Neuron (in vitro differentiated cells): ENCODE measurements around the gene XPNPEP3.
"Not testable (repeated sequence)": the region's sequence is repeated elsewhere in the genome, so short reads cannot be mapped to it uniquely, and the experiment has no call there.

ENCODE experiments used
- H2AFZ ChIP-seq: one replicate; pipeline ENCODE4 v1.6.1; 2013; ENCODE audit warnings: low read depth, mild to moderate bottlenecking, inconsistent platforms, low read length, moderate library complexity
- H3K27me3 ChIP-seq: one replicate; pipeline ENCODE4 v1.6.1; 2013; ENCODE audit warnings: low read length; ENCODE audit not compliant: insufficient read depth
- H3K36me3 ChIP-seq: one replicate; pipeline ENCODE4 v1.6.1; 2013; ENCODE audit warnings: low read length; ENCODE audit not compliant: insufficient read depth
- H3K4me1 ChIP-seq: one replicate; pipeline ENCODE4 v1.6.1; 2013; ENCODE audit warnings: low read length; ENCODE audit not compliant: insufficient read depth
- H3K4me3 ChIP-seq: 2 replicates; pipeline ENCODE4 v1.5.1; 2013; ENCODE audit warnings: mild to moderate bottlenecking, low read length, moderate library complexity
- H3K9me3 ChIP-seq: one replicate; pipeline ENCODE4 v1.6.1; 2013; ENCODE audit warnings: low read length

The XPNPEP3 gene

GRCh38 chr22:40838486-40838885, 18.5 kb upstream of the XPNPEP3 start:
- H3K4me3 ChIP-seq: no peak overlapping the region
- no peaks in the 10 kb centered on the region for H3K9me3 ChIP-seq
- no peaks in the 10 kb centered on the region for H3K4me1 ChIP-seq
- H3K36me3 ChIP-seq: peaks cover 88% of the 10 kb centered on the region
- no peak overlapping the region for H2AFZ ChIP-seq
- H3K27me3 ChIP-seq: no peaks in the 10 kb centered on the region

DNA sequence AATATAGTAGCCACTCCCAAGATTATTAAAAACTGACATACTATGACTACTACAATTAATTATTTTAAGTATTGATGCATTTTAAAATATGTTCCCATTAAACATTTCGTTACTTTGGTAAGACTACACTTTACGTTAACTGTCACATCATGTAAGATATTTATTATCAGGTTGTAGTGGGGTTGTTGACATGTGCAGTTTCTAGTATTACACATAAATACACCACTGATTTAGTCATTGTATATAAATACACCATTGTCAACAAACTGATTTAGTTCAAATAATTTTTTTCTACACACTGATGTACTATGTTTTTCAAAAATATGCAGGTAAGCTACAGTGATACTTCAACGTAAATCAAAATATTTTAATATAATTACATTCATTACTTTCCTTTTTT, 12.0 kb upstream of the XPNPEP3 start:
- Histone ChIP-seq H3K4me1 (no peaks in the 10 kb centered on the region), H2AFZ (no peak overlapping the region), H3K36me3 (peaks cover 96% of the 10 kb centered on the region), H3K9me3 (no peaks in the 10 kb centered on the region), H3K27me3 (no peaks in the 10 kb centered on the region), H3K4me3 (no peak overlapping the region)

DNA sequence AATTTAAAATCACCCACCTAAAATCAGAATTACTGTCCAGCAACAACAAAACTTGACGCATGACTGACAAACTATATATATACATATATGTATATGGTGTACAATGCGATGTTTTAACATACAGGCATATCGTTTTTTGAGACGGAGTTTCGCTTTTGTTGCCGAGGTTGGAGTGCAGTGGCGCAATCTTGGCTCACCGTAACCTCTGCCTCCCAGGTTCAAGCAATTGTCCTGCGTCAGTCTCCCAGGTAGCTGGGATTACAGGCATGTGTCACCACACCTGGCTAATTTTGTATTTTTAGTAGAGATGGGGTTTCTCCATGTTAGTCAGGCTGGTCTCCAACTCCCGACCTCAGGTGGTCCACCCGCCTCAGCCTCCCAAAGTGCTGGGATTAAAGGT, 11.1 kb upstream of the XPNPEP3 start:
- not testable (repeated sequence) for H3K4me3 ChIP-seq, H3K4me1 ChIP-seq, H2AFZ ChIP-seq, H3K27me3 ChIP-seq, H3K9me3 ChIP-seq
- H3K36me3 ChIP-seq: peaks cover 96% of the 10 kb centered on the region

GRCh38 chr22:40853333-40853732, 3.6 kb upstream of the XPNPEP3 start:
- H3K36me3 ChIP-seq: peaks cover 36% of the 10 kb centered on the region
- peak overlapping the region; percentile 5 for H3K4me3 ChIP-seq
- no peaks in the 10 kb centered on the region for H3K27me3 ChIP-seq
- H2AFZ ChIP-seq: no peak overlapping the region
- H3K4me1 ChIP-seq: peaks cover 32% of the 10 kb centered on the region
- no peaks in the 10 kb centered on the region for H3K9me3 ChIP-seq

DNA sequence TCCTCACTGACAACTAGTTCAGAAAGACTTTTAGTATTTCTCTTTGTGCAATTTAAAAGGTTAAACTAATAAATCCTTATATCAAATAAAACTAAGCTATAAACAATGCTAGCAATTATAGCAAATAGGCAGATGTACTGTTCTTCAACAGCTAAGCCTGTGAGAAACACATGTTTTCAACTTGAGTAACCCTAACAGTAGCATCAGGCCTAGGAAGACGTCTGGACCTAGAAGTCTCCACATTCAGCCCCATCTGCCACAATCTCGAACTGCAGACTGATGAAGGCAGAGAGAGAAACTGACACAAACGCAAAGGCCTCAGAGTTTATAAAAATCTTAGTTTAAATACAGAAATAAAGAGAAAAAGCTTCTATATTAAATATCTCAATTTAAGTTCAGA, 3.0 kb upstream of the XPNPEP3 start:
- H3K36me3 ChIP-seq: peaks cover 30% of the 10 kb centered on the region
- no peak overlapping the region for H2AFZ ChIP-seq
- H3K9me3 ChIP-seq: no peaks in the 10 kb centered on the region
- H3K4me3 ChIP-seq: peak overlapping the region; percentile 5
- peaks cover 32% of the 10 kb centered on the region for H3K4me1 ChIP-seq
- H3K27me3 ChIP-seq: no peaks in the 10 kb centered on the region

DNA sequence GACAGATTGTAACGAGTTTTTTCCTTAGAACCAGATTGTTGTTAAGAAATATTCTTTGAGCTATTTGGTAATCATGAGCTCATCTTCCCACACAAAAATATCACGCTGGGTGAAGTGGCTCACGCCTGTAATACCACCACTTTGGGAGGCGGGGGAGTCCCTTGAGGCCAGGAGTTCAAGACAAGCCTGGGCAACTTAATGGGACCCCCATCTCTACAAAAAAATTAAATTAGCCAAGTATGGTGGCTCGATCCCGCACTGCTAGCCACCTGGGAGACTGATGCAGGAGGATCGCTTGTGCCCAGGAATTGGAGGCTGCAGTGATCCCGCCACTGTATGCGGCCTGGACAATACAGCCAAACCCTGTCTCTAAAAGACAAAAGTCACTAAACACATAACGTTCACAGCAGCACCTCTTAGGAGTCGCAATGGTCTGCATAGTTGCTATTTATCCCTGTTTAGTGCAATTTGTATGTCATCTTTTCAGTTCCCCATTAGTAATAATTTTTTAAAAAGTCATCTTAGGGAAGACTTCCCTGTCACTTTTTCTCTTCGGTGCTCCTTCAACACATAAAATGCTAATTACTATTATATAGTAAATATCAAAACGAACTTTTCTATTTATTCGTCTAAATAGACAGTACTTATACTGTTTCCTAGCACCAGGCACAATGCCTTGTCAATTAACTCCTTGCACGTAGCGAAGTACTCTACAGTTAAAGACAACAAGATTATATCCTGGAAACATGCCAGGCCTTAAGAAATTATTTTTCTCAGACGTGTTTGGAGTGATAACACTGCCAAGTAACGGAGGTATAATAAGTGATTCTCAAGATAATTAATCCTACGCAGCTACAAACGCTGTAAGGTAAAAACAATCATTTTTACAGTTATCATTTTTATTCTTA, 1.6 kb upstream of the XPNPEP3 start:
- Histone ChIP-seq H2AFZ (no peak overlapping the region), H3K9me3 (no peaks in the 10 kb centered on the region), H3K4me3 (peak overlapping the region; percentile 98), H3K27me3 (no peaks in the 10 kb centered on the region), H3K36me3 (peaks cover 16% of the 10 kb centered on the region), H3K4me1 (peaks cover 32% of the 10 kb centered on the region)

- no peaks in the 10 kb centered on the region for H3K9me3 ChIP-seq
Measured at GRCh38 chr22:40855979-40856512, 902 bp upstream of the XPNPEP3 start.

GRCh38 chr22:40857309-40857855, 434 bp downstream of the XPNPEP3 start:
- Histone ChIP-seq H3K9me3 (no peaks in the 10 kb centered on the region), H3K4me1 (peaks cover 32% of the 10 kb centered on the region), H3K36me3 (peaks cover 24% of the 10 kb centered on the region), H2AFZ (peak overlapping the region; percentile 69), H3K27me3 (no peaks in the 10 kb centered on the region), H3K4me3 (peak overlapping the region; percentile 98)

More at GRCh38 chr22:40855979-40856512, 902 bp upstream of the XPNPEP3 start:
- peak overlapping the region; percentile 98 for H3K4me3 ChIP-seq
- H2AFZ ChIP-seq: peak overlapping the region; percentile 71
- peaks cover 16% of the 10 kb centered on the region for H3K36me3 ChIP-seq
- H3K4me1 ChIP-seq: peaks cover 32% of the 10 kb centered on the region
- H3K27me3 ChIP-seq: no peaks in the 10 kb centered on the region

GRCh38 chr22:40862013-40862412, 5.1 kb downstream of the XPNPEP3 start, which contains the start of gene DNAJB7:
Gene DNAJB7 (minus strand): TSS chr22:40862113. CDS start chr22:40861994, 119 bp downstream.
- no peaks in the 10 kb centered on the region for H3K27me3 ChIP-seq
- H2AFZ ChIP-seq: no peak within 1 kb of the TSS
- H3K9me3 ChIP-seq: no peaks in the 10 kb centered on the region
- H3K4me3 ChIP-seq: no peak within 1 kb of the TSS
- H3K4me1 ChIP-seq: peaks cover 8% of the 10 kb centered on the region
- peaks cover 24% of the 10 kb centered on the region for H3K36me3 ChIP-seq

- Histone ChIP-seq H3K4me1 (peaks cover 8% of the 10 kb centered on the region), H3K9me3 (no peaks in the 10 kb centered on the region), H3K4me3 (no peak overlapping the region), H2AFZ (no peak overlapping the region), H3K36me3 (peaks cover 24% of the 10 kb centered on the region), H3K27me3 (no peaks in the 10 kb centered on the region)
Measured at GRCh38 chr22:40862537-40862936, 5.6 kb downstream of the XPNPEP3 start.

GRCh38 chr22:40867109-40867508, 10.2 kb downstream of the XPNPEP3 start:
- Histone ChIP-seq H3K4me1 (no peaks in the 10 kb centered on the region), H3K9me3 (no peaks in the 10 kb centered on the region), H3K36me3 (peaks cover 25% of the 10 kb centered on the region), H2AFZ (no peak overlapping the region), H3K27me3 (no peaks in the 10 kb centered on the region), H3K4me3 (no peak overlapping the region)

GRCh38 chr22:40868379-40868778, 11.4 kb downstream of the XPNPEP3 start:
- H2AFZ ChIP-seq, H3K27me3 ChIP-seq, H3K4me1 ChIP-seq, H3K4me3 ChIP-seq, H3K9me3 ChIP-seq: not testable (repeated sequence)
- H3K36me3 ChIP-seq: peaks cover 22% of the 10 kb centered on the region

GRCh38 chr22:40874016-40874415, 17.1 kb downstream of the XPNPEP3 start:
- Histone ChIP-seq H3K4me3 (no peak overlapping the region), H3K9me3 (no peaks in the 10 kb centered on the region), H3K4me1 (no peaks in the 10 kb centered on the region), H3K27me3 (no peaks in the 10 kb centered on the region), H3K36me3 (peaks cover 32% of the 10 kb centered on the region), H2AFZ (no peak overlapping the region)
